Left lung (tissue), 10 donors: ENCODE data around the gene ITGA8. TPM values are rescaled to one million over a fixed set of nuclear protein-coding genes. Genes with fewer than 3 reads are reported as not detected.
"Not testable (repeated sequence)": the region's sequence is repeated elsewhere in the genome, so short reads cannot be mapped to it uniquely, and the experiment has no call there.

Experiments
- ATAC-seq: fragments of 200-7000 bp; cut with Tn5 transposase; one replicate; pipeline ENCODE4 v1.9.1; 2020; ENCODE audit warnings: moderate library complexity
- DNase-seq, 4 donors: peaks; one replicate each; pipeline ENCODE4 v3.0.0-alpha.2; 2013 to 2020
- H3K27ac ChIP-seq, 2 donors: fragments of 200-600 bp; sonication (generic) in 1 of 2; one replicate each; pipeline versions ENCODE4 v1.5.0 to v1.8.0; 2020 to 2021
- H3K27me3 ChIP-seq, 2 donors: fragments of 200-600 bp; sonication (generic) in 1 of 2; one replicate each; pipeline versions ENCODE4 v1.5.0 to v1.8.0; 2020 to 2021
- H3K36me3 ChIP-seq, 2 donors: fragments of 200-600 bp; sonication (generic) in 1 of 2; one replicate each; pipeline versions ENCODE4 v1.5.0 to v1.8.0; 2020 to 2021
- H3K4me1 ChIP-seq, 2 donors: fragments of 200-600 bp; one replicate each; pipeline ENCODE4 v1.8.0; 2021
- H3K4me3 ChIP-seq, 2 donors: fragments of 200-600 bp; sonication (generic) in 1 of 2; one replicate each; pipeline versions ENCODE4 v1.5.0 to v1.8.0; 2020 to 2021; ENCODE audit warnings: mild to moderate bottlenecking in 1 of 2
- H3K9me3 ChIP-seq, 2 donors: fragments of 200-600 bp; sonication (generic) in 1 of 2; one replicate each; pipeline versions ENCODE4 v1.5.0 to v1.8.0; 2020 to 2021
- intact Hi-C, 2 donors: fragments of 100-400 bp; cut with DNase I; formaldehyde crosslinking; loops; one replicate each; pipeline versions ENCODE4 v1.11.2 to v1.14.2; 2022
- polyA plus RNA-seq, 6 donors: library from polyadenylated mRNA; unstranded; fragments of 120-200 nt; gene quantifications; one replicate each; pipeline ENCODE4 v1.2.1, GENCODE V29; 2013; ENCODE audit not compliant: insufficient read length in 6 of 6
- total RNA-seq, 2 donors: library from RNA; stranded (reverse); fragmentation: NEBNext Ultra II Directional; extraction: Animal tissue kit (Norgen Biotek cat#: 25700); gene quantifications; one replicate each; pipeline ENCODE4 v1.2.1, GENCODE V29; 2021
- TF ChIP-seq, protein P1 (sequence below), 2 donors: fragments of 200-600 bp; sonication (generic) in 1 of 2; IDR thresholded peaks; one replicate each; pipeline versions ENCODE4 v1.5.0 to v1.8.0; 2021; ENCODE audit warnings: antibody characterized with exemption in 2 of 2
- donor health status: DM: no; HTN: yes; CAD: no.
- donor health status: DM: no; HTN: no; CAD: no.

Gene ITGA8
- total and polyA plus RNA-seq, 8 donors = 23.7 to 83.3 (median 67.3) TPM

GRCh38 chr10:15478429-15478828, 241.3 kb downstream of the ITGA8 start:
- Histone ChIP-seq H3K36me3 (no peaks in the 10 kb centered on the region), H3K9me3 (no peaks in the 10 kb centered on the region), H3K4me3 (no peak overlapping the region), H3K4me1 (no peaks in the 10 kb centered on the region), H3K27ac (no peak overlapping the region), H3K27me3 (peaks cover 0 to 14% of the 10 kb centered on the region in 2 donors)
- intact Hi-C loops = no loop called here
- no peak for DNase-seq
- ATAC-seq = no peak
- TF ChIP-seq, protein P1, sequence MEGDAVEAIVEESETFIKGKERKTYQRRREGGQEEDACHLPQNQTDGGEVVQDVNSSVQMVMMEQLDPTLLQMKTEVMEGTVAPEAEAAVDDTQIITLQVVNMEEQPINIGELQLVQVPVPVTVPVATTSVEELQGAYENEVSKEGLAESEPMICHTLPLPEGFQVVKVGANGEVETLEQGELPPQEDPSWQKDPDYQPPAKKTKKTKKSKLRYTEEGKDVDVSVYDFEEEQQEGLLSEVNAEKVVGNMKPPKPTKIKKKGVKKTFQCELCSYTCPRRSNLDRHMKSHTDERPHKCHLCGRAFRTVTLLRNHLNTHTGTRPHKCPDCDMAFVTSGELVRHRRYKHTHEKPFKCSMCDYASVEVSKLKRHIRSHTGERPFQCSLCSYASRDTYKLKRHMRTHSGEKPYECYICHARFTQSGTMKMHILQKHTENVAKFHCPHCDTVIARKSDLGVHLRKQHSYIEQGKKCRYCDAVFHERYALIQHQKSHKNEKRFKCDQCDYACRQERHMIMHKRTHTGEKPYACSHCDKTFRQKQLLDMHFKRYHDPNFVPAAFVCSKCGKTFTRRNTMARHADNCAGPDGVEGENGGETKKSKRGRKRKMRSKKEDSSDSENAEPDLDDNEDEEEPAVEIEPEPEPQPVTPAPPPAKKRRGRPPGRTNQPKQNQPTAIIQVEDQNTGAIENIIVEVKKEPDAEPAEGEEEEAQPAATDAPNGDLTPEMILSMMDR (IDR thresholded peaks at IDR 0.05) = no peak

GRCh38 chr10:15476337-15476736, 243.4 kb downstream of the ITGA8 start:
- Histone ChIP-seq H3K4me3 (no peak overlapping the region), H3K9me3 (no peaks in the 10 kb centered on the region), H3K27ac (no peak overlapping the region), H3K36me3 (no peaks in the 10 kb centered on the region), H3K27me3 (peaks cover 0 to 21% of the 10 kb centered on the region in 2 donors), H3K4me1 (peaks cover 0 to 4% of the 10 kb centered on the region in 2 donors)
- TF ChIP-seq, protein P1 (IDR thresholded peaks at IDR 0.05) = no peak
- no peak for ATAC-seq
- intact Hi-C loops = no loop called here
- no peak for DNase-seq

DNA sequence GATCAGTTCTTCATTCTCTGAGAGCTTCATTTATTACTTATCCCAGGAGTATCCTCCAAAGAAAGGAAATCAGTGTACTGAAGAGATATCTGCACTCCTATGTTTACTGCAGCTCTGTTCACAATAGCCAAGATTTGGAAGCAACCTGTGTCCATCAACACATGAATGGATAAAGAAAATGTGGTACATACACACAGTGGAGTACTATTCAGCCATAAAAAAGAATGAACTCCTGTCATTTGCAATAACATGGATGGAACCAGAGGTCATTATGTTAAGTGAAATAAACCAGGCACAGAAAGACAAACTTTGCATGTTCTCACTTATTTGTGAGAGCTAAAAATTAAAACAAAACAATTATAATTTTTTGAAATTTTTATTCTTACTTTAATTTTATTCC, 244.3 kb downstream of the ITGA8 start:
- H3K9me3 ChIP-seq, intact Hi-C loops, H3K36me3 ChIP-seq, ATAC-seq, DNase-seq, H3K27ac ChIP-seq, H3K4me1 ChIP-seq, H3K4me3 ChIP-seq: not testable (repeated sequence)
- peaks cover 0 to 21% of the 10 kb centered on the region in 2 donors for H3K27me3 ChIP-seq

DNA sequence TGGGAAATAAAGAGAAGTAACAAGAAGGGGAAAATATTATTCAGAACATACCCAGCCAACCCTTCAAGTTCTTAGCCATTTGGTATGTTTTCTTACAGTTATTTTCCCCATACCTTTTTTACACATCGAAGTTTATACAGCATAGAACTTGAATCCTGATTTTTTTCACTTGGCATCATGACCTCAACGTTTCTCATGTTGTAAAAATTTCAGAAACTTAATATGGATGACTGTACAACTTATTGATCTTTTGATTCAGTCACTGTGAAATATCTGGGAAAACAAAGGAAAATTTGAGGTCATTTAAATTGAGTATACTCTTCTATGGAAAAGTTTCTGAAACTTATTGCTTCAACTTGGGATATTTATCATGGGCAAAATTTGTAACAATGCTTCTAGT, 245.1 kb downstream of the ITGA8 start:
- TF ChIP-seq, protein P1 (IDR thresholded peaks at IDR 0.05) = no peak
- peaks cover 0 to 4% of the 10 kb centered on the region in 2 donors for H3K4me1 ChIP-seq
- peaks cover 0 to 21% of the 10 kb centered on the region in 2 donors for H3K27me3 ChIP-seq
- intact Hi-C loops = no loop called here
- no peak overlapping the region for H3K4me3 ChIP-seq
- no peaks in the 10 kb centered on the region for H3K9me3 ChIP-seq
- DNase-seq (no peak), ATAC-seq (no peak)
- H3K27ac ChIP-seq = no peak overlapping the region
- no peaks in the 10 kb centered on the region for H3K36me3 ChIP-seq

- intact Hi-C loops = no loop called here
- Histone ChIP-seq H3K4me1 (peaks cover 0 to 4% of the 10 kb centered on the region in 2 donors), H3K27ac (no peak overlapping the region), H3K4me3 (no peak overlapping the region), H3K9me3 (no peaks in the 10 kb centered on the region), H3K27me3 (peaks cover 0 to 21% of the 10 kb centered on the region in 2 donors), H3K36me3 (no peaks in the 10 kb centered on the region)
- TF ChIP-seq, protein P1 (IDR thresholded peaks at IDR 0.05) = no peak
- DNase-seq (no peak), ATAC-seq (no peak)
Measured at GRCh38 chr10:15473396-15473767, 246.3 kb downstream of the ITGA8 start.
